Naive thymus-derived CD4-positive, alpha-beta T cell (primary cell): Measurements from ENCODE around the gene NRXN3. TPM values are rescaled to one million over a fixed set of nuclear protein-coding genes. Genes with fewer than 3 reads are reported as not detected.

Experiments used
- ATAC-seq: fragments of 150-1000 bp; cut with Tn5 transposase; 2 replicates; pipeline ENCODE4 v1.10.0; 2021; ENCODE audit warnings: mild to moderate bottlenecking, moderate library complexity
- CTCF ChIA-PET: fragments of 350-600 bp; sonication (Branson Sonifier 250); formaldehyde crosslinking; loops from one replicate; lab custom pipeline; 2021; ENCODE audit warnings: antibody characterized with exemption; lab: Charles Lee
- POLR2A ChIA-PET: fragments of 350-600 bp; sonication (Branson Sonifier 250); formaldehyde crosslinking; loops from one replicate; lab custom pipeline; 2021; ENCODE audit warnings: antibody characterized with exemption, inconsistent platforms; lab: Charles Lee
- DNase-seq, 9 donors: peaks; one replicate each; pipeline versions ENCODE4 v3.0.0 to v3.0.0-alpha.2; 2020 to 2022; ENCODE audit warnings: mixed read lengths in 1 of 9
- H3K27ac ChIP-seq: one replicate; pipeline ENCODE4 v1.7.0; 2013; ENCODE audit warnings: mild to moderate bottlenecking, low read depth, low read length, moderate library complexity
- H3K27me3 ChIP-seq, 2 donors: one replicate each; pipeline ENCODE4 v1.7.0; 2013; ENCODE audit warnings: low read length in 2 of 2, mild to moderate bottlenecking in 2 of 2, moderate library complexity in 2 of 2; ENCODE audit not compliant: control insufficient read depth in 2 of 2, insufficient read depth in 2 of 2
- H3K36me3 ChIP-seq, 3 experiments: 1 replicate in 2 of 3; 2 replicates in 1 of 3; pipeline ENCODE4 v1.7.0; 2013; ENCODE audit warnings: low read length in 3 of 3, mild to moderate bottlenecking in 3 of 3, moderate library complexity in 1 of 3; ENCODE audit not compliant: insufficient read depth in 3 of 3, control insufficient read depth in 2 of 3
- H3K4me1 ChIP-seq, 2 donors: one replicate each; pipeline ENCODE4 v1.7.0; 2013; ENCODE audit warnings: low read length in 2 of 2, mild to moderate bottlenecking in 2 of 2, moderate library complexity in 1 of 2; ENCODE audit not compliant: control insufficient read depth in 2 of 2, insufficient read depth in 2 of 2
- H3K4me3 ChIP-seq: 2 replicates; pipeline ENCODE4 v1.7.0; 2013; ENCODE audit warnings: mild to moderate bottlenecking, low read length
- H3K9me3 ChIP-seq, 3 experiments: 1 replicate in 2 of 3; 2 replicates in 1 of 3; pipeline ENCODE4 v1.7.0; 2013; ENCODE audit warnings: low read length in 3 of 3; ENCODE audit not compliant: control insufficient read depth in 2 of 3
- H3K27ac Mint-ChIP-seq, 9 donors: one replicate each; pipeline ENCODE4 v1.8.0; 2020 to 2022; ENCODE audit warnings: mixed read lengths in 9 of 9, mild to moderate bottlenecking in 8 of 9, moderate library complexity in 5 of 9, inconsistent platforms in 2 of 9
- H3K27me3 Mint-ChIP-seq, 5 donors: one replicate each; pipeline ENCODE4 v1.8.0; 2021 to 2022; ENCODE audit warnings: mixed read lengths in 5 of 5, mild to moderate bottlenecking in 1 of 5
- H3K36me3 Mint-ChIP-seq, 5 donors: one replicate each; pipeline ENCODE4 v1.8.0; 2020 to 2022; ENCODE audit warnings: mixed read lengths in 5 of 5, mild to moderate bottlenecking in 3 of 5, inconsistent platforms in 1 of 5
- H3K4me1 Mint-ChIP-seq, 7 donors: one replicate each; pipeline ENCODE4 v1.8.0; 2020 to 2022; ENCODE audit warnings: mixed read lengths in 7 of 7, mild to moderate bottlenecking in 3 of 7, inconsistent platforms in 1 of 7
- H3K4me3 Mint-ChIP-seq, 10 donors: one replicate each; pipeline ENCODE4 v1.8.0; 2020 to 2022; ENCODE audit warnings: mild to moderate bottlenecking in 10 of 10, mixed read lengths in 10 of 10, moderate library complexity in 6 of 10, inconsistent platforms in 2 of 10
- H3K9me3 Mint-ChIP-seq, 11 donors: one replicate each; pipeline ENCODE4 v1.8.0; 2020 to 2022; ENCODE audit warnings: mixed read lengths in 11 of 11, mild to moderate bottlenecking in 4 of 11, inconsistent platforms in 1 of 11, moderate library complexity in 1 of 11
- intact Hi-C, 2 donors: fragments of 100-400 bp; cut with micrococcal nuclease; formaldehyde crosslinking; loops; one replicate each; pipeline ENCODE4 v1.15.1; 2023
- polyA plus RNA-seq, 2 donors: library from polyadenylated mRNA; unstranded; fragments of 300-500 nt; fragmentation: Illumina TruSeq; gene quantifications; one replicate each; pipeline ENCODE4 v1.2.3, GENCODE V29; 2021
- total RNA-seq, 6 experiments: library from RNA in 5 of 6; stranded (reverse) in 5 of 6; gene quantifications; 1 replicate in 5 of 6; 2 replicates in 1 of 6; pipeline ENCODE4 v1.2.3 and lab custom pipeline; 2021 to 2026

The NRXN3 gene
- total and polyA plus RNA-seq, 7 experiments from 2014 or later: not detected

DNA sequence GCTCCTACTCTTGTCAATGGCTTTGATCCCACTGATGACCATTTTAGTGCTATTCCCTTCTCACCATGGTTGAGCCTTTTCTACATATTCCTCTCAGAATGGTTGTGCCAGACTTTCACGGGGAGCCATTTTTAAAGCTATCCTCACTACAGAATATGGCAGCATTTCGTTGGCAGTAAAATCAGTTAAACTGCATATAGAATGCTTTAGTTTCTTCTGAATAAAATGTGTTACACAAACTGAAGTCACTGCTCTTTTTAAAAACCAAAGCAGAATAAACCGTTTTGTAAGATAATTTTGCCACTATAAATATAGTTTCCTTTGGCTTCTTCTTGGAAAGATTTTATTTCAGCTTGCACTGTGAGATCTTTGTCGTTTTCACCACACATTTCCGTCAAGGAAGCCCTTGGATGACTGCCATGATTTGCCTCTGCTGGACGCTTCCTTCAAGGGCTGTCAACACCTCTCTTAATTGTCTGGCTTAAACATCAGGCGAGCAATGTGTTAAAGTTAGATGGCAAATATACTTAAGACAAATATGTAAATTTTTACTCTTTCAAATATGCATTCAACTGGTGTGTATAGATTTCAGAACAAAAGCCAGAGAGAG, 1416.9 kb downstream of the NRXN3 start:
- intact Hi-C loops: no loop called here
- Histone ChIP-seq H3K9me3 (peaks cover 0 to 4% (median 0%) of the 10 kb centered on the region in 3 experiments), H3K4me3 (no peak overlapping the region), H3K36me3 (no peaks in the 10 kb centered on the region), H3K27ac (no peak overlapping the region), H3K27me3 (no peaks in the 10 kb centered on the region), H3K4me1 (no peaks in the 10 kb centered on the region)
- peaks cover 0 to 11% (median 2%) of the 10 kb centered on the region in 11 donors for H3K9me3 Mint-ChIP-seq
- DNase-seq (no peak), ATAC-seq (no peak)
- no peak overlapping the region for H3K4me3 Mint-ChIP-seq
- H3K27me3 Mint-ChIP-seq: no peaks in the 10 kb centered on the region
- no peaks in the 10 kb centered on the region for H3K36me3 Mint-ChIP-seq
- no peaks in the 10 kb centered on the region for H3K4me1 Mint-ChIP-seq
- POLR2A ChIA-PET: no interaction called here
- no peak overlapping the region for H3K27ac Mint-ChIP-seq
- CTCF ChIA-PET: no interaction called here

DNA sequence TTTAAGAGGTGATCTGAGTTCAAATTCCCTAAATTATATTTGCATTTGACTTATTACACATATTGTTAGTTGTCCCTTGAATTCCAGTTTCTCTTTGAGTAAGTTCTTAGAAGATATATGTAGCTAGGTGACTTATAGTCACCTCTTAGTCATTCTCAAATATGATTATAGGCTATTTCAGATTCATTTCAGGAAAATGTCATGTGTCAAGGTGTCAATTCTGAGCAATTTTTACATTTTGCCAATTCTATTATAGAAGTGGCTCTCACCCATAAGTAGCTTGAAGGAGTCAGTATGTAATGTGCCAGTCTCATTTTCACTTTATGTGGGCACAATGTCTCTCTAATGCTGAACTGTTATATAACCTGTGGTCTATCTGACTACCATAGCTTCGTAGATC, 1417.7 kb downstream of the NRXN3 start:
- no peaks in the 10 kb centered on the region for H3K27me3 Mint-ChIP-seq
- Histone ChIP-seq H3K4me3 (no peak overlapping the region), H3K9me3 (peaks cover 0 to 4% (median 0%) of the 10 kb centered on the region in 3 experiments), H3K4me1 (no peaks in the 10 kb centered on the region), H3K27me3 (no peaks in the 10 kb centered on the region), H3K36me3 (no peaks in the 10 kb centered on the region), H3K27ac (no peak overlapping the region)
- H3K27ac Mint-ChIP-seq: no peak overlapping the region
- DNase-seq (no peak), ATAC-seq (no peak)
- H3K4me3 Mint-ChIP-seq: no peak overlapping the region
- H3K9me3 Mint-ChIP-seq: peaks cover 0 to 11% (median 2%) of the 10 kb centered on the region in 11 donors
- intact Hi-C loops: no loop called here
- no peaks in the 10 kb centered on the region for H3K36me3 Mint-ChIP-seq
- ChIA-PET POLR2A (no interaction called here), CTCF (no interaction called here)
- no peaks in the 10 kb centered on the region for H3K4me1 Mint-ChIP-seq

DNA sequence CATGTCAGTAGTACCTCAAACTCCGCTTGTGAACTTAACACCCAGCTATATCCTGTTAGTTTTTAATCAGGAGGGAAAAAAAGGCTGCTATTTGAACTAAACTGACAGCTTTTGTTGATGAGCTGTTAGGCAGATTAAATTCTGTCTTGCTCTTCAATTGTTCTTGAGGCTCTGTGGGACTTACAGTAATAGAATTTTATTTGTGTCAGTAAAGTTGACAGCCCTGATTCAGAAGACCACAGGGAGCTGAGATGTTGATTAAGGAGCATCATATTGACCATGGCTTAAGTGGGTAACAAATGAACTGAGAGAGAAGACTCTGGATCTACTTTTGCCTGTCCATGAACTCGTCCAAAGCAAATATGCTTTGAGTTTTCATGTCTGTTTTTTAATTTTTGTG, 1418.2 kb downstream of the NRXN3 start:
- ChIA-PET CTCF (no interaction called here), POLR2A (no interaction called here)
- H3K27ac ChIP-seq: no peak overlapping the region
- Mint-ChIP-seq H3K27ac (no peak overlapping the region), H3K4me1 (no peaks in the 10 kb centered on the region), H3K27me3 (no peaks in the 10 kb centered on the region), H3K4me3 (no peak overlapping the region), H3K36me3 (no peaks in the 10 kb centered on the region), H3K9me3 (peaks cover 0 to 11% (median 2%) of the 10 kb centered on the region in 11 donors)
- no peak overlapping the region for H3K4me3 ChIP-seq
- no peaks in the 10 kb centered on the region for H3K36me3 ChIP-seq
- peaks cover 0 to 4% (median 0%) of the 10 kb centered on the region in 3 experiments for H3K9me3 ChIP-seq
- DNase-seq (no peak), ATAC-seq (no peak)
- intact Hi-C loops: no loop called here
- H3K27me3 ChIP-seq: no peaks in the 10 kb centered on the region
- no peaks in the 10 kb centered on the region for H3K4me1 ChIP-seq

DNA sequence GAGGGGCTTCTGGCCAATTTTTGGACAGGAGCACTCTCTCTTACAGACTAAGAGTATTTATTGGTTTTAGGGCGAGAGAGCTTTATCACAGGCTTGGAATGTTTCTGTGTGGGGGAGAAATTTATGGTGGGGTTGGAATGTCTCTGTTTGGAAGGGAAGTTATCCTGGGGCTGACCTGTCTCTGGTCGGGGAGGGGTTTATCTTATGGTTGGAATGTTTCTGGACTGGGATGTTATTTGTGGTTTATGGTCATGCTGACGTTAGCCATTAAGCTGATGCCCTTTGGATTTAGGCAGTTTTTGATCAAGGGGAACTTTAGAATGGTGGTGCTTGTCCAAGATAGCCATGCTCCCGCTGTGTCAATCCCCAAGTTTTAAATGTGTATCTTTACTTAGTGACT, 1426.4 kb downstream of the NRXN3 start:
- no peak overlapping the region for H3K27ac ChIP-seq
- H3K4me1 ChIP-seq: no peaks in the 10 kb centered on the region
- CTCF ChIA-PET: no interaction called here
- intact Hi-C loops: no loop called here
- no peak overlapping the region for H3K4me3 ChIP-seq
- peaks cover 0 to 2% (median 0%) of the 10 kb centered on the region in 11 donors for H3K9me3 Mint-ChIP-seq
- no peaks in the 10 kb centered on the region for H3K36me3 Mint-ChIP-seq
- POLR2A ChIA-PET: no interaction called here
- H3K36me3 ChIP-seq: no peaks in the 10 kb centered on the region
- ATAC-seq: no peak
- no peaks in the 10 kb centered on the region for H3K27me3 ChIP-seq
- no peak overlapping the region for H3K27ac Mint-ChIP-seq
- no peak for DNase-seq
- no peaks in the 10 kb centered on the region for H3K27me3 Mint-ChIP-seq
- H3K4me1 Mint-ChIP-seq: no peaks in the 10 kb centered on the region
- H3K4me3 Mint-ChIP-seq: no peak overlapping the region
- H3K9me3 ChIP-seq: no peaks in the 10 kb centered on the region

DNA sequence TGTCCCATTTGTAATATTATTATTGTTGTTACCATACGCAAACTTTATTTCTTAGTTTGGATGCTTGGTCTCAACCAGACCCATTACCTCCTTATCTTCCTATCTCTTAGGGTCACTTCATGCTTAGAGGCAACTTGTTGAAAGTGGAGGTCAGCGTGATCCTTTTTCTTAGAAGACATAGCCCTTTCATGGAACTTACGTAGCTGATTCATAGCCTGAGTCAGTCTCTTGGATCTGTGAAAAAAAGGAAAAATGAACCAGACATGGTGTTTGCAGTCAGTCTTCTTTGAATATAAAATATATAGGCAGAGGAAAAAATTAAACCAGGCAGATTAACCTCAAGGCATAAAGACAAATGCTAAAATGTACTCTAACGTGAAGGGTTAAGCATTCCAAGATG, 1427.4 kb downstream of the NRXN3 start:
- intact Hi-C loops: no loop called here
- ChIA-PET CTCF (no interaction called here), POLR2A (no interaction called here)
- H3K27ac ChIP-seq: no peak overlapping the region
- Mint-ChIP-seq H3K4me3 (no peak overlapping the region), H3K4me1 (no peaks in the 10 kb centered on the region), H3K36me3 (no peaks in the 10 kb centered on the region), H3K9me3 (peaks cover 0 to 2% (median 0%) of the 10 kb centered on the region in 11 donors), H3K27me3 (no peaks in the 10 kb centered on the region), H3K27ac (no peak overlapping the region)
- no peaks in the 10 kb centered on the region for H3K27me3 ChIP-seq
- no peak overlapping the region for H3K4me3 ChIP-seq
- H3K4me1 ChIP-seq: no peaks in the 10 kb centered on the region
- H3K9me3 ChIP-seq: no peaks in the 10 kb centered on the region
- DNase-seq (no peak), ATAC-seq (no peak)
- no peaks in the 10 kb centered on the region for H3K36me3 ChIP-seq

DNA sequence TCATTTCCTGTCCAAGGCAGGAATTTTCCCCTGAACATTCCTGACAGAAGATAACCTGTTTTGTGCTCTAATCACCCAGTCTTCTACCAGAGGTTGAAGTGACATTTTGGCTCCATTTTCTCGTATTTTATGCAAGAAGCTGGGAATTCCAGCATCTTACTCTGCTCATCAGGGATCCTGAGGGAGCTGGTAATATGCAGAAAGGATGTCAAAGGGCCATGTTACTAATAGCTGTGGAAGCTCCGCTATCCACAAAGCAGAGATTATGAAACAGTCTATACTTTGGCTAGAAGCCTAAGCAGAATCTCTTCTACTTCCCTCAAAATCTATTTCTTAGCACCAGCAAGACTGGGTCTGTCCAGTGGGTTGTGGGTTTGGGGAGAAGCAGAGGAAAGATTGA, 1428.2 kb downstream of the NRXN3 start:
- DNase-seq (no peak), ATAC-seq (no peak)
- no peak overlapping the region for H3K27ac Mint-ChIP-seq
- Histone ChIP-seq H3K27ac (no peak overlapping the region), H3K9me3 (no peaks in the 10 kb centered on the region), H3K4me1 (no peaks in the 10 kb centered on the region), H3K27me3 (no peaks in the 10 kb centered on the region), H3K4me3 (no peak overlapping the region), H3K36me3 (no peaks in the 10 kb centered on the region)
- intact Hi-C loops: no loop called here
- H3K9me3 Mint-ChIP-seq: peaks cover 0 to 2% (median 0%) of the 10 kb centered on the region in 11 donors
- no peak overlapping the region for H3K4me3 Mint-ChIP-seq
- no peaks in the 10 kb centered on the region for H3K4me1 Mint-ChIP-seq
- H3K36me3 Mint-ChIP-seq: no peaks in the 10 kb centered on the region
- H3K27me3 Mint-ChIP-seq: no peaks in the 10 kb centered on the region
- POLR2A ChIA-PET: no interaction called here
- CTCF ChIA-PET: no interaction called here

DNA sequence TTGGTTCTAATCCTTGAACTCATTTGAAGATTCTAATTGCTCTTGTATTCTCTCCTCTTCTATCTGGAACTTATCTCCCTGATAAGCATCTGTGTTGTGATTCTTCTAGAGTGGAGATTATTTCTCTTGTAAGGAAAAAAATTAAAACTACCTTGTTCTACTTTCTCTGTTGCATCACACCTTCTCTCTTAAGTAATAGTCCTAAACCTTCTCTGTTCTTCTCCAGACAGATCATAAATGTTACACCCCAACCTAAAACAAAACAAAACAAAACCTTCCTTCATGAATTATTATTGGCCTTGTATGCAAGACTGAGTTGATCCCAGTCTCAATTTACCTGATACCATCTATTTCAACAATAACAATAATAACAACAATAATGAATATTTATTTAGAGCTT, 1429.1 kb downstream of the NRXN3 start:
- no peaks in the 10 kb centered on the region for H3K27me3 ChIP-seq
- Mint-ChIP-seq H3K4me1 (no peaks in the 10 kb centered on the region), H3K36me3 (no peaks in the 10 kb centered on the region), H3K9me3 (peaks cover 0 to 3% (median 0%) of the 10 kb centered on the region in 11 donors), H3K27ac (no peak overlapping the region), H3K4me3 (no peak overlapping the region), H3K27me3 (no peaks in the 10 kb centered on the region)
- no peak overlapping the region for H3K4me3 ChIP-seq
- H3K27ac ChIP-seq: no peak overlapping the region
- no peak for DNase-seq
- no peaks in the 10 kb centered on the region for H3K36me3 ChIP-seq
- ChIA-PET CTCF (no interaction called here), POLR2A (no interaction called here)
- H3K4me1 ChIP-seq: no peaks in the 10 kb centered on the region
- no peak for ATAC-seq
- no peaks in the 10 kb centered on the region for H3K9me3 ChIP-seq
- intact Hi-C loops: no loop called here
